IPS DF 6.9 (cell line): ENCODE measurements around the gene TCTN2.

Source experiments
- DNase-seq: peaks from one replicate; pipeline ENCODE4 v3.0.0-alpha.2; 2013; ENCODE audit warnings: low read depth, low spot score
- H3K27ac ChIP-seq: one replicate; pipeline ENCODE4 v1.5.1; 2013; ENCODE audit warnings: low read length, control low read depth
- H3K27me3 ChIP-seq: 2 replicates; pipeline ENCODE4 v1.6.1; 2013; ENCODE audit warnings: mild to moderate bottlenecking, low read length; ENCODE audit not compliant: control insufficient read depth, insufficient read depth
- H3K36me3 ChIP-seq: 2 replicates; pipeline ENCODE4 v1.6.1; 2013; ENCODE audit warnings: low read length; ENCODE audit not compliant: control insufficient read depth, insufficient read depth
- H3K4me1 ChIP-seq: 2 replicates; pipeline ENCODE4 v1.6.1; 2013; ENCODE audit warnings: low read length; ENCODE audit not compliant: control insufficient read depth, insufficient read depth
- H3K4me3 ChIP-seq: 2 replicates; pipeline ENCODE4 v1.5.1; 2013; ENCODE audit warnings: mild to moderate bottlenecking, low read length
- H3K9me3 ChIP-seq: 2 replicates; pipeline ENCODE4 v1.6.1; 2013; ENCODE audit warnings: low read length, inconsistent platforms; ENCODE audit not compliant: control insufficient read depth, insufficient read depth
- WGBS: extraction: QIAGEN DNeasy Blood & Tissue Kit; methylation state at CpG from one replicate; pipeline ENCODE4 v1.1.7; 2013; ENCODE audit warnings: mixed read lengths, missing lambda C conversion rate; ENCODE audit not compliant: insufficient read length, insufficient coverage; 5-methylcytosine and 5-hydroxymethylcytosine counted together

TCTN2 gene

GRCh38 chr12:123754041-123754772 is 83.3 kb downstream of the TCTN2 start:
- H3K36me3 ChIP-seq, result peaks cover 23% of the 10 kb centered on the region
- H3K4me1 ChIP-seq, result no peaks in the 10 kb centered on the region
- no CpG with 5 or more reads among the region's 12 CpGs for WGBS
- H3K27ac ChIP-seq, result no peak overlapping the region
- no peak overlapping the region for H3K4me3 ChIP-seq
- H3K27me3 ChIP-seq, result no peaks in the 10 kb centered on the region
- DNase-seq, result no peak
- no peaks in the 10 kb centered on the region for H3K9me3 ChIP-seq

GRCh38 chr12:123757561-123757960 is 86.6 kb downstream of the TCTN2 start:
- Histone ChIP-seq H3K4me1 (no peaks in the 10 kb centered on the region), H3K27me3 (no peaks in the 10 kb centered on the region), H3K4me3 (no peak overlapping the region), H3K27ac (no peak overlapping the region), H3K9me3 (no peaks in the 10 kb centered on the region), H3K36me3 (peaks cover 11% of the 10 kb centered on the region)
- no peak for DNase-seq
- WGBS, result no CpG with 5 or more reads among the region's 6 CpGs
